Skeletal muscle satellite cell (primary cell): ENCODE data around the gene SKIDA1.

Experiments
- H3K27me3 ChIP-seq: 2 replicates; pipeline ENCODE4 v1.7.0; 2013; ENCODE audit warnings: low read length; ENCODE audit not compliant: control insufficient read depth, insufficient read depth
- H3K36me3 ChIP-seq: 2 replicates; pipeline ENCODE4 v1.7.0; 2013; ENCODE audit warnings: mild to moderate bottlenecking, control low read depth, low read length; ENCODE audit not compliant: insufficient read depth
- H3K4me1 ChIP-seq: 2 replicates; pipeline ENCODE4 v1.7.0; 2013; ENCODE audit warnings: low read length; ENCODE audit not compliant: control insufficient read depth, insufficient read depth
- H3K4me2 ChIP-seq: 2 replicates; pipeline ENCODE4 v1.7.0; 2013; ENCODE audit warnings: mild to moderate bottlenecking, low read length
- H3K4me3 ChIP-seq: 2 replicates; pipeline ENCODE4 v1.7.0; 2013; ENCODE audit warnings: low read length
- H3K9ac ChIP-seq: 2 replicates; pipeline ENCODE4 v1.7.0; 2013; ENCODE audit warnings: mild to moderate bottlenecking, low read depth, low read length, moderate library complexity
- H3K9me3 ChIP-seq: replicated peaks from 2 replicates; pipeline ENCODE4 v1.7.0; 2013; ENCODE audit warnings: mild to moderate bottlenecking, control low read depth, low read length

SKIDA1 gene

GRCh38 chr10:21513405-21513788 lies 12.1 kb downstream of the SKIDA1 start:
- Histone ChIP-seq H3K4me3 (no peak overlapping the region), H3K27me3 (peaks cover 3% of the 10 kb centered on the region), H3K36me3 (no peaks in the 10 kb centered on the region), H3K4me1 (peaks cover 16% of the 10 kb centered on the region), H3K9ac (no peak overlapping the region), H3K4me2 (no peak overlapping the region), H3K9me3 (no peaks in the 10 kb centered on the region)

DNA sequence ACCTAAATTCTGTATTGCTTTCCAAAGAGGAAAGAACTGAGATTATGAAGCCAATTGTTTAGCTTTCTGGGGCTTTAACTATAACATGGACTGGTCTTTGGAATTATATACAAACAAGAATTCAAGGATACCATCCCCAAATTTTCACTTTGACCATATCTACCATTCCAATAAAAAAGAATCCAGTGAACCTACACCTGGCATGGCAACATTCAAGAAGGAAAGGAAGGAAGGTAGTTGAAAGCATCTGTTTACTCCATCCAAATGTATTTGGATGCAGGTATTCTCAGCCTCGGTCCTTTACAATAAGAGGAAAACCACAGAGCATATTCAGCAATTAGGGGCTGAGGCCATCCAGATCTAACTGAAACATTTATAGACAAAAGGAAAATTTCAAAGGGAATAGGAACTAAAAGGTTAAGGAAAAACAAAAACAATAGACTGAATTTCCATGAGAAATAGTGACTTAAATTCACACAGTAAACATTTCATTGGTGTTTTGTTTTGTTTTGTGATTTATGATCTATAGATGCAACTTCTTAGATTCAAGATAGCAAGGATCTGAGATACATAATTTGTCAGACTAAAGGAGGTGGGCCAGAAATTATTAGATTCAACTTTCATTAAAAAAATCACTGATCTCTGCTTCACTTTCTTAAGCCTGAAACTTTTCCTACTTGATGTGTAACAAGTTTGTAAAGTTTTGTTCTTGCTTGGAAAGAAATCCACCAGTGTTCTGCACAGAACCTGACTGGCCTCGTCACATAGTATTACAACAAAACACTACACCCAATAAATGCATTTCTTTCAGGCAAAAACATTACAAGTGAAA lies 12.7 kb downstream of the SKIDA1 start:
- Histone ChIP-seq H3K27me3 (peaks cover 3% of the 10 kb centered on the region), H3K4me1 (peaks cover 11% of the 10 kb centered on the region), H3K36me3 (no peaks in the 10 kb centered on the region), H3K4me2 (no peak overlapping the region), H3K4me3 (no peak overlapping the region), H3K9me3 (no peaks in the 10 kb centered on the region), H3K9ac (no peak overlapping the region)

- Histone ChIP-seq H3K4me1 (peaks cover 9% of the 10 kb centered on the region), H3K27me3 (peaks cover 3% of the 10 kb centered on the region), H3K36me3 (no peaks in the 10 kb centered on the region), H3K9me3 (no peaks in the 10 kb centered on the region), H3K4me3 (no peak overlapping the region), H3K4me2 (no peak overlapping the region), H3K9ac (no peak overlapping the region)
These were observed 13.4 kb downstream of the SKIDA1 start for GRCh38 chr10:21511946-21512572.

DNA sequence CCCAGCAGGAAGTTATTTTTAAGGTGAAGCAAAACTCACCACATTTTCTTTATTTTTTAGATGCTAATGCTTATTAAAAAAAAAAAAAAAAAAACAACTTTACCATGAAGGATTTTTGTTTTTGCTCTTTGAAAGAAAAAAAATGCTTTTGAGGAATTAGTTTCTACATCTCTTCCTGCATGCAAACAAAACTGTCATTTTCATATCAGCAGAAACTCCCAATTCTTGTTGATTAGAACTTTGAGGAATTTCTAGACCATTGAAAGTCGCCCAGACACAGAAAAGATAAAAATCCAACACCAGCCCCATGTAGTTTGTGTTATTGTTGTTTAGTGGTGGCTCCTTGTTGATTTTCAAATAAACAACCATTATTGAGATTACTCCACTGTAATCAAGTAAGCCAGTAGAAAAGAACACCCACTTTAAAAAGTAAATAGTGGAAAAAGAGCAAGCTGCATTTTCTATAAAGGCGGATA lies 14.3 kb downstream of the SKIDA1 start:
- H3K27me3 ChIP-seq: peaks cover 3% of the 10 kb centered on the region
- H3K9me3 ChIP-seq: no peaks in the 10 kb centered on the region
- no peak overlapping the region for H3K4me2 ChIP-seq
- no peak overlapping the region for H3K4me3 ChIP-seq
- peaks cover 6% of the 10 kb centered on the region for H3K4me1 ChIP-seq
- H3K9ac ChIP-seq: no peak overlapping the region
- H3K36me3 ChIP-seq: no peaks in the 10 kb centered on the region

- peak overlapping the region; percentile 51 for H3K4me3 ChIP-seq
- peak overlapping the region; percentile 35 for H3K9ac ChIP-seq
- H3K4me1 ChIP-seq: no peaks in the 10 kb centered on the region
- no peaks in the 10 kb centered on the region for H3K9me3 ChIP-seq
- no peaks in the 10 kb centered on the region for H3K36me3 ChIP-seq
- H3K27me3 ChIP-seq: peaks cover 3% of the 10 kb centered on the region
- peak overlapping the region; percentile 72 for H3K4me2 ChIP-seq
These were observed 15.0 kb downstream of the SKIDA1 start for GRCh38 chr10:21510241-21511094.

DNA sequence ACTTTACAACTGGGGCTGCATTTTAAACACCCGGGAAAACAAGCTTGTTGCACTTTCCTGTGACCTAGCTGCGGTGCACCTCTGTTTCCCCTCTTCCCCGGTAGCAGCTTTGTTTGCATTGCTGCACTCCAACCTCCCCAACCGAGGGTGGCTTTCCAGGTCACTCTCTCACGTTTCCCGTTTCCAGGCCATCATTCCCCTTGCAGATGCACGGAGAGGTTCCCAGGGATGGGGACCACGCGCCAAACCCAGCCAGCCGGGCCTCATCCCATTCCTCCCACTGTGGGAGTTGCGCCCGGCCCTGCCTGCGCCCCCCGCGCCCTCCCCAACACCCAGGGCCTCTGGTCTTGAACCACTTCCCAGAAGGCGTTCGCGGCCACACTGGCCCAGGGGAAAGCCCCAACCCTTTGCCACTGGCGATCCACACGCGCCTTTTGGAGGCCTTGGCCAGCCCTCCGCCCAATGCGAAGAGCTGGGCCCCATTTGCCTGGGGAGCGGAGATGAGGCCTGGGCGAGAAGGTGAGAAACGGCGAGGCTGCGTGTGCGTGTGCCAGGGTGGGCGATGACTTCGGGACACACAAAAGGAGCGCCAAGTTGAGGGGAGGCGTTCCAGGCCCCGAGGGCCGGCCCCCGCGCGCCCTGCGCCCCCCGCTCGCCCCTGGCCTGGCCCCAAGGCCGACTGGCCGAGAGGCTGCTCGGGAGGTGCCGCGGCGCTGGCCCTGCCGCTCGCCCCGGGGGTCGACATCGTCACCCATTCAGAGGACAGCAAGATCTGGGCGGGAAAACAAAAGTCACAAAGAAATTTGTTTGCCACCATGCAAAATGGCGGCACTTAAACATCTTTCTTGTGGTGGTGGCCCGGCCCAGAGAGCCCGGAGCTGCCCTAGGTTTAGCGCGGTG lies 15.9 kb downstream of the SKIDA1 start:
- Histone ChIP-seq H3K27me3 (peaks cover 3% of the 10 kb centered on the region), H3K9me3 (no peaks in the 10 kb centered on the region), H3K4me1 (no peaks in the 10 kb centered on the region), H3K9ac (peak overlapping the region; percentile 35), H3K36me3 (no peaks in the 10 kb centered on the region), H3K4me3 (peak overlapping the region; percentile 51), H3K4me2 (peak overlapping the region; percentile 72)

DNA sequence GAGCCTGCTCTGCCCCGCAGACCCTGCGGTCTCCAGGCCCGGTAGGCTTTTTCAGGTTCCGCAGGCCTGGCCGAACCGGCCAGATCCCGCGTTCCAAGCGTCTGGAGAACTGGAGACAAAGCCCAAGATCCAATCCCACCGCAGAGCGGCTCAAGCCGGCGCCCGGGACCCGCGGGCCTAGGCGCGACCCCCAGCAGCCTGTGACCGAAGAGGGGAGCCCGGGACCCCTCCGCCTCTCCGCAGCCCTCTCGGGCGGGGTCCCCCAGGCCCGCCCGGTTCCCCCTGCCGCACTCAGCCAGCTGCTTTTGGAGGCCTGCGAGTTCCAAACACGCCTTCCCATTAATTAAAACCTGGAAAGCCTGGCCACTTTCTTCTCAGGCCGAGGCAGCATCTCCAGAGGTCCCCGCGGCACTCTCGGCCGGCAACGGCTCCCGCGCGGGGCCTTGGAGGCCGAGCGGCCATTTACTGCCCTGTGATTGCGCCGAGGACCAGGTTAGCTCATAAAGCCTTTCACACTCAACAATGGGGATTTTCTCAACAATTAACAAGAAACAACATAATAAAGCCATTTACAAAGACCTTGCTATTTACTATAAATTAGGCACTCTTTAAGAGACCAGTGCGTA lies 16.7 kb downstream of the SKIDA1 start:
- H3K4me1 ChIP-seq: no peaks in the 10 kb centered on the region
- H3K9me3 ChIP-seq: no peaks in the 10 kb centered on the region
- no peaks in the 10 kb centered on the region for H3K36me3 ChIP-seq
- H3K4me2 ChIP-seq: no peak overlapping the region
- peaks cover 3% of the 10 kb centered on the region for H3K27me3 ChIP-seq
- no peak overlapping the region for H3K4me3 ChIP-seq
- H3K9ac ChIP-seq: no peak overlapping the region

DNA sequence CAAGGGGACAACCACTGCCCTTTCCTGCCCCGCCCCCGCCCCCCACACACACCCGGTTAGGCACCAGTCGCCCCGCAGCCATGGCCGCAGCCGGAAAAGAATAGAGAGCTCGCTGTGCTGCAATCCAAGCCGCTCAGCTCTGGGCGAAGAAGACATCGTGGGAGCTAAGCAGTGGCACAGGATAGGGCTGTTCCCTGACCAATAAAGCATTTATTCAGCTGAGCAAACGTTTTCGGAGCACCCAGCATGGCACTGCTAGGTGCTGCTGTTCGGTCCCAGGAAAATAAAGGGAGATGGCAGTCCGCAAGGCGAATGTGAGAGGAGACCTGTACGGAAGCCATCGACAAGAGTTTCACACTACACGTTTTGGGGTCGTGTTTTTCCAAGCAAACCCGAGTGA lies 18.3 kb downstream of the SKIDA1 start:
- Histone ChIP-seq H3K36me3 (no peaks in the 10 kb centered on the region), H3K9ac (no peak overlapping the region), H3K27me3 (no peaks in the 10 kb centered on the region), H3K4me2 (no peak overlapping the region), H3K4me3 (no peak overlapping the region), H3K4me1 (no peaks in the 10 kb centered on the region), H3K9me3 (no peaks in the 10 kb centered on the region)

GRCh38 chr10:21506351-21506750 lies 19.1 kb downstream of the SKIDA1 start:
- no peaks in the 10 kb centered on the region for H3K9me3 ChIP-seq
- no peaks in the 10 kb centered on the region for H3K4me1 ChIP-seq
- H3K27me3 ChIP-seq: no peaks in the 10 kb centered on the region
- no peak overlapping the region for H3K4me3 ChIP-seq
- H3K36me3 ChIP-seq: no peaks in the 10 kb centered on the region
- H3K4me2 ChIP-seq: no peak overlapping the region
- H3K9ac ChIP-seq: no peak overlapping the region

- Histone ChIP-seq H3K36me3 (no peaks in the 10 kb centered on the region), H3K9me3 (no peaks in the 10 kb centered on the region), H3K27me3 (no peaks in the 10 kb centered on the region), H3K9ac (no peak overlapping the region), H3K4me2 (no peak overlapping the region), H3K4me3 (no peak overlapping the region), H3K4me1 (no peaks in the 10 kb centered on the region)
These were observed 19.7 kb downstream of the SKIDA1 start for GRCh38 chr10:21505711-21506278.
